22Rv1 (cell line): ENCODE measurements around the gene LRIF1.

ENCODE experiments used
- ZFX ChIP-seq: fragments of 450-650 bp; IDR thresholded peaks from 2 replicates; pipeline ENCODE4 v1.6.1; 2017; ENCODE audit warnings: antibody characterized with exemption, borderline replicate concordance
- TF ChIP-seq, protein P1 (sequence below): fragments of 450-650 bp; IDR thresholded peaks from 2 replicates; pipeline ENCODE4 v1.5.1; 2017; ENCODE audit warnings: mild to moderate bottlenecking

- TF ChIP-seq, protein P1, sequence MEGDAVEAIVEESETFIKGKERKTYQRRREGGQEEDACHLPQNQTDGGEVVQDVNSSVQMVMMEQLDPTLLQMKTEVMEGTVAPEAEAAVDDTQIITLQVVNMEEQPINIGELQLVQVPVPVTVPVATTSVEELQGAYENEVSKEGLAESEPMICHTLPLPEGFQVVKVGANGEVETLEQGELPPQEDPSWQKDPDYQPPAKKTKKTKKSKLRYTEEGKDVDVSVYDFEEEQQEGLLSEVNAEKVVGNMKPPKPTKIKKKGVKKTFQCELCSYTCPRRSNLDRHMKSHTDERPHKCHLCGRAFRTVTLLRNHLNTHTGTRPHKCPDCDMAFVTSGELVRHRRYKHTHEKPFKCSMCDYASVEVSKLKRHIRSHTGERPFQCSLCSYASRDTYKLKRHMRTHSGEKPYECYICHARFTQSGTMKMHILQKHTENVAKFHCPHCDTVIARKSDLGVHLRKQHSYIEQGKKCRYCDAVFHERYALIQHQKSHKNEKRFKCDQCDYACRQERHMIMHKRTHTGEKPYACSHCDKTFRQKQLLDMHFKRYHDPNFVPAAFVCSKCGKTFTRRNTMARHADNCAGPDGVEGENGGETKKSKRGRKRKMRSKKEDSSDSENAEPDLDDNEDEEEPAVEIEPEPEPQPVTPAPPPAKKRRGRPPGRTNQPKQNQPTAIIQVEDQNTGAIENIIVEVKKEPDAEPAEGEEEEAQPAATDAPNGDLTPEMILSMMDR: no peak
- no peak for TF ChIP-seq ZFX
These were observed 41.8 kb downstream of the LRIF1 start for GRCh38 chr1:110921953-110922352.
